ENCODE results near the gene YIPF5. TPM values are rescaled to one million over a fixed set of nuclear protein-coding genes. Genes with fewer than 3 reads are reported as not detected.

YIPF5 gene
- polyA plus RNA-seq, 6 donors from 2014 or later, result 39.7 to 54.3 (median 46.3) TPM

DNA sequence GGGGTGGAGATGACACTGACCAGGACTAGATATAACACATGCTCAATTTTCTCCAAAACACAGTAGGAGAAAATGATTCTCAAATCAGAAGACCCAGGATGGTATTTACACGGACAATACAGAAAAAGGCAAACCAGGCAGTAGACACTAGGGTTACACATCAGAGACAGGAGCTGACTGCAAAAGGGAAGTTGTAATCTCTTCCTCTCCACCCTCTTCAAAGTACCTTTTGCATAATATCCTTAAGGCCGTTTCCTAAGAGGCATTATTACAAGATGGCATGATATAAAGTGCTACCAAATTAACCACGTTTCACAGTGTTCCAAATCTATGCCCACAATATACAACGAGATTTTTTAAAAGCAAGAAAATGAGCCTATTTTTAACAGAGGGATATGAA, 39.2 kb downstream of the YIPF5 start:
- no peaks in the 10 kb centered on the region for H3K4me1 Mint-ChIP-seq
- H3K27ac Mint-ChIP-seq, result no peak overlapping the region
- no peak for DNase-seq
- ATAC-seq (ENCODE audit: low read depth in 2 of 2), result no peak
- H3K36me3 Mint-ChIP-seq, result no peaks in the 10 kb centered on the region
- H3K9me3 Mint-ChIP-seq, result peaks cover 0 to 7% (median 0%) of the 10 kb centered on the region in 7 donors
- no peak overlapping the region for H3K4me3 Mint-ChIP-seq
- peaks cover 11 to 28% (median 18%) of the 10 kb centered on the region in 3 donors for H3K27me3 Mint-ChIP-seq

GRCh38 chr5:144130306-144130705, 40.2 kb downstream of the YIPF5 start:
- no peaks in the 10 kb centered on the region for H3K36me3 Mint-ChIP-seq
- no peak for DNase-seq
- H3K4me1 Mint-ChIP-seq, result no peaks in the 10 kb centered on the region
- H3K4me3 Mint-ChIP-seq, result no peak overlapping the region
- H3K27ac Mint-ChIP-seq, result no peak overlapping the region
- ATAC-seq (ENCODE audit: low read depth in 2 of 2), result no peak
- peaks cover 5 to 25% (median 13%) of the 10 kb centered on the region in 3 donors for H3K27me3 Mint-ChIP-seq
- H3K9me3 Mint-ChIP-seq, result peaks cover 0 to 7% (median 0%) of the 10 kb centered on the region in 7 donors

- Mint-ChIP-seq H3K4me1 (no peaks in the 10 kb centered on the region), H3K27ac (no peak overlapping the region), H3K4me3 (no peak overlapping the region), H3K36me3 (no peaks in the 10 kb centered on the region), H3K27me3 (peaks cover 12 to 23% (median 13%) of the 10 kb centered on the region in 3 donors), H3K9me3 (peaks cover 0 to 7% (median 0%) of the 10 kb centered on the region in 7 donors)
- ATAC-seq (ENCODE audit: low read depth in 2 of 2) (no peak), DNase-seq (no peak)
These were observed 41.6 kb downstream of the YIPF5 start for GRCh38 chr5:144128844-144129243.

DNA sequence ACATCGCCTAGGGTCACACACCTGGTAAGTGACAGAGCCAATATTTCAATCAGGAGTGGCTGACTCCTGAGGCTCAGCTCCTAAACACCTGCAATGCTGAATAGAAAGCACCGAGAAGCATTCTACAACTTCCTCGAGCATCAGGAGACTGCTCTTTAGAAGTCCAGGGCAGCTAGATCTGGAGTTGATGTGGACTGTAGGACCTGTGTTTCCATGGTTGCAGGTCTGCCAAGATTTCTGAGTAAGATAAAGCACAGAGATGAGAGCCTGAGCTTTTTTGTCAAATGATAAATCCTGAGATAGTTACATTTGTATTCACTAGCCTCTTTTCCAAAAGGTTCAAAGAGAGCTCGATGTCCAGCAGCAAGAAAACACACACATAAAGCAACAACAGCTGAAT, 43.8 kb downstream of the YIPF5 start:
- Mint-ChIP-seq H3K27ac (no peak overlapping the region), H3K27me3 (peaks cover 9 to 29% (median 12%) of the 10 kb centered on the region in 3 donors), H3K4me3 (no peak overlapping the region), H3K4me1 (no peaks in the 10 kb centered on the region), H3K36me3 (no peaks in the 10 kb centered on the region), H3K9me3 (peaks cover 0 to 3% (median 0%) of the 10 kb centered on the region in 7 donors)
- ATAC-seq (ENCODE audit: low read depth in 2 of 2), result no peak
- no peak for DNase-seq

- ATAC-seq (ENCODE audit: low read depth in 2 of 2) (no peak), DNase-seq (no peak)
- no peak overlapping the region for H3K27ac Mint-ChIP-seq
- H3K36me3 Mint-ChIP-seq, result no peaks in the 10 kb centered on the region
- H3K9me3 Mint-ChIP-seq, result peaks cover 0 to under 1% (median 0%) of the 10 kb centered on the region in 7 donors
- peaks cover 10 to 29% (median 20%) of the 10 kb centered on the region in 3 donors for H3K27me3 Mint-ChIP-seq
- H3K4me3 Mint-ChIP-seq, result no peak overlapping the region
- no peaks in the 10 kb centered on the region for H3K4me1 Mint-ChIP-seq
These were observed 45.2 kb downstream of the YIPF5 start for GRCh38 chr5:144125163-144125726.

GRCh38 chr5:144122641-144123040, 47.8 kb downstream of the YIPF5 start:
- Mint-ChIP-seq H3K4me1 (no peaks in the 10 kb centered on the region), H3K27me3 (peaks cover 10 to 21% (median 20%) of the 10 kb centered on the region in 3 donors), H3K27ac (no peak overlapping the region), H3K9me3 (peaks cover 0 to 3% (median 0%) of the 10 kb centered on the region in 7 donors), H3K4me3 (no peak overlapping the region), H3K36me3 (no peaks in the 10 kb centered on the region)
- no peak for ATAC-seq (ENCODE audit: low read depth in 2 of 2)
- DNase-seq, result no peak

- peaks cover 0 to 3% (median 0%) of the 10 kb centered on the region in 7 donors for H3K9me3 Mint-ChIP-seq
- ATAC-seq (ENCODE audit: low read depth in 2 of 2) (no peak), DNase-seq (no peak)
- H3K27ac Mint-ChIP-seq, result no peak overlapping the region
- peaks cover 10 to 21% (median 20%) of the 10 kb centered on the region in 3 donors for H3K27me3 Mint-ChIP-seq
- no peaks in the 10 kb centered on the region for H3K4me1 Mint-ChIP-seq
- H3K36me3 Mint-ChIP-seq, result no peaks in the 10 kb centered on the region
- H3K4me3 Mint-ChIP-seq, result no peak overlapping the region
These were observed 48.4 kb downstream of the YIPF5 start for GRCh38 chr5:144122081-144122480.

GRCh38 chr5:144121577-144121976, 48.9 kb downstream of the YIPF5 start:
- Mint-ChIP-seq H3K4me1 (no peaks in the 10 kb centered on the region), H3K27me3 (peaks cover 7 to 21% (median 20%) of the 10 kb centered on the region in 3 donors), H3K4me3 (no peak overlapping the region), H3K9me3 (peaks cover 0 to 3% (median 0%) of the 10 kb centered on the region in 7 donors), H3K36me3 (no peaks in the 10 kb centered on the region), H3K27ac (no peak overlapping the region)
- DNase-seq (no peak), ATAC-seq (ENCODE audit: low read depth in 2 of 2) (no peak)

DNA sequence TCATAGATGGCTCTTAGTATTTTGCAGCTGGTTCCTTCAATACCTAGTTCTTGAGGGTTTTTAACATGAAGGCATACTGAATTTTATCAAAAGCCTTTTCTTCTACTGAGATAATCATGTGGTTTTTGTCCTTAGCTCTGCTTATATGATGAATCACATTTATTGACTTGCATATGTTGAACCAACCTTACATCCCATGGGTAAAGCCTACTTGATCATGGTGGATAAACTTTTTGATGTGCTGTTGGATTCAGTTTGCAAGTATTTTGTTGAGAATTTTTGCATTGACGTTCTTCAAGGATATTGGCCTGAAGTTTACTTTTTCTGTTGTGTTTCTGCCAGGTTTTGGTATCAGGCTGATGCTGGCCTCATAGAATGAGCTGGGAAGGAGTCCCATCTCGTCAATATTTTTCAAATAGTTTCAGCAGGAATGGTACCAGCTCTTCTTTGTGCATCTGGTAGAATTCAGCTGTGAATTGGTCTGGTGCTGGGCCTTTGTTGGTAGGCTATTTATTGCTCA, 49.7 kb downstream of the YIPF5 start:
- no peak for DNase-seq
- Mint-ChIP-seq H3K36me3 (no peaks in the 10 kb centered on the region), H3K27me3 (peaks cover 5 to 21% (median 20%) of the 10 kb centered on the region in 3 donors), H3K9me3 (peaks cover 0 to 3% (median 0%) of the 10 kb centered on the region in 7 donors), H3K4me3 (no peak overlapping the region), H3K4me1 (no peaks in the 10 kb centered on the region), H3K27ac (no peak overlapping the region)
- no peak for ATAC-seq (ENCODE audit: low read depth in 2 of 2)

- peaks cover 0 to 3% (median 0%) of the 10 kb centered on the region in 7 donors for H3K9me3 Mint-ChIP-seq
- no peaks in the 10 kb centered on the region for H3K36me3 Mint-ChIP-seq
- DNase-seq, result no peak
- no peak overlapping the region for H3K27ac Mint-ChIP-seq
- ATAC-seq (ENCODE audit: low read depth in 2 of 2), result no peak
- H3K4me1 Mint-ChIP-seq, result no peaks in the 10 kb centered on the region
- no peak overlapping the region for H3K4me3 Mint-ChIP-seq
- H3K27me3 Mint-ChIP-seq, result peaks cover 8 to 12% (median 8%) of the 10 kb centered on the region in 3 donors
These were observed 53.0 kb downstream of the YIPF5 start for GRCh38 chr5:144117412-144117811.

GRCh38 chr5:144114571-144114970, 55.9 kb downstream of the YIPF5 start:
- H3K4me3 Mint-ChIP-seq, result no peak overlapping the region
- ATAC-seq (ENCODE audit: low read depth in 2 of 2) (no peak), DNase-seq (no peak)
- no peak overlapping the region for H3K27ac Mint-ChIP-seq
- no peaks in the 10 kb centered on the region for H3K36me3 Mint-ChIP-seq
- H3K9me3 Mint-ChIP-seq, result peaks cover 0 to 4% (median 0%) of the 10 kb centered on the region in 7 donors
- H3K27me3 Mint-ChIP-seq, result peaks cover 10 to 20% (median 13%) of the 10 kb centered on the region in 3 donors
- no peaks in the 10 kb centered on the region for H3K4me1 Mint-ChIP-seq

Other genes starting within 250 kb of the YIPF5 start
- under 1 TPM in 1 of 6 donors, not detected in 5; 0.16 TPM for gene KCTD16, start 214 bp upstream of the YIPF5 start, polyA plus RNA-seq (ENCODE audit: low read depth in 6 of 6)